ENCODE data around the gene TEAD1. TPM values are rescaled to one million over a fixed set of nuclear protein-coding genes. Genes with fewer than 3 reads are reported as not detected.

Gene TEAD1
- total RNA-seq, 2 donors from 2014 or later = 47.9 to 87.0 TPM

DNA sequence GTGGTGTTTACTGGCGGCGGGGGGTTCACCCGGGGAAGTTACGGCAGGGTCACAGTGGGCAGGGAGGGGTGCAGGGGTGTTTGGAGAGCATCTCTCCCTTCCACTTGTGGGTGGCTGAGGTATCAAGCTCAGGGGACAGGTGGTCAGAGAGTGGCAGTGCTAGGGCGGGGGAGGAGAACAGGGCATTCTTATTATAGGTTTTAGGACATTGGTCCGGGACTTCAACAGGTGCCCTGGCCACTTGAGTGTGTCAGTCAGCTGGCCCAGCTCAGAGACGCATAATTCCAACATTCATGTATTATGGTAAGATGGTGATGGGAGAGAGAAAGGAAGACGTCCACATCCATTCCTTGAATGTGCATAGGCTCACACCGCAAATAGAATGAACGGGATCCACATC lies 101.7 kb downstream of the TEAD1 start:
- H3K9me3 ChIP-seq = no peaks in the 10 kb centered on the region
- no peak overlapping the region for H3K4me3 ChIP-seq
- 92% methylated on average over 10 of the region's 10 CpGs for WGBS
- intact Hi-C loops (cut with DNase I) = no loop called here
- TF ChIP-seq POLR2AphosphoS5 (IDR thresholded peaks at IDR 0.05) (no peak), POLR2A (IDR thresholded peaks at IDR 0.05) (no peak)
- TF ChIP-seq, protein P1, sequence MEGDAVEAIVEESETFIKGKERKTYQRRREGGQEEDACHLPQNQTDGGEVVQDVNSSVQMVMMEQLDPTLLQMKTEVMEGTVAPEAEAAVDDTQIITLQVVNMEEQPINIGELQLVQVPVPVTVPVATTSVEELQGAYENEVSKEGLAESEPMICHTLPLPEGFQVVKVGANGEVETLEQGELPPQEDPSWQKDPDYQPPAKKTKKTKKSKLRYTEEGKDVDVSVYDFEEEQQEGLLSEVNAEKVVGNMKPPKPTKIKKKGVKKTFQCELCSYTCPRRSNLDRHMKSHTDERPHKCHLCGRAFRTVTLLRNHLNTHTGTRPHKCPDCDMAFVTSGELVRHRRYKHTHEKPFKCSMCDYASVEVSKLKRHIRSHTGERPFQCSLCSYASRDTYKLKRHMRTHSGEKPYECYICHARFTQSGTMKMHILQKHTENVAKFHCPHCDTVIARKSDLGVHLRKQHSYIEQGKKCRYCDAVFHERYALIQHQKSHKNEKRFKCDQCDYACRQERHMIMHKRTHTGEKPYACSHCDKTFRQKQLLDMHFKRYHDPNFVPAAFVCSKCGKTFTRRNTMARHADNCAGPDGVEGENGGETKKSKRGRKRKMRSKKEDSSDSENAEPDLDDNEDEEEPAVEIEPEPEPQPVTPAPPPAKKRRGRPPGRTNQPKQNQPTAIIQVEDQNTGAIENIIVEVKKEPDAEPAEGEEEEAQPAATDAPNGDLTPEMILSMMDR (IDR thresholded peaks at IDR 0.05) = no peak
- no peak for DNase-seq (ENCODE audit: low spot score)
- H3K27ac ChIP-seq = no peak overlapping the region
- H3K4me1 ChIP-seq (replicated peaks) = peaks cover 4% of the 10 kb centered on the region
- no peaks in the 10 kb centered on the region for H3K36me3 ChIP-seq
- no peaks in the 10 kb centered on the region for H3K27me3 ChIP-seq (replicated peaks; ENCODE audit: insufficient read depth)

DNA sequence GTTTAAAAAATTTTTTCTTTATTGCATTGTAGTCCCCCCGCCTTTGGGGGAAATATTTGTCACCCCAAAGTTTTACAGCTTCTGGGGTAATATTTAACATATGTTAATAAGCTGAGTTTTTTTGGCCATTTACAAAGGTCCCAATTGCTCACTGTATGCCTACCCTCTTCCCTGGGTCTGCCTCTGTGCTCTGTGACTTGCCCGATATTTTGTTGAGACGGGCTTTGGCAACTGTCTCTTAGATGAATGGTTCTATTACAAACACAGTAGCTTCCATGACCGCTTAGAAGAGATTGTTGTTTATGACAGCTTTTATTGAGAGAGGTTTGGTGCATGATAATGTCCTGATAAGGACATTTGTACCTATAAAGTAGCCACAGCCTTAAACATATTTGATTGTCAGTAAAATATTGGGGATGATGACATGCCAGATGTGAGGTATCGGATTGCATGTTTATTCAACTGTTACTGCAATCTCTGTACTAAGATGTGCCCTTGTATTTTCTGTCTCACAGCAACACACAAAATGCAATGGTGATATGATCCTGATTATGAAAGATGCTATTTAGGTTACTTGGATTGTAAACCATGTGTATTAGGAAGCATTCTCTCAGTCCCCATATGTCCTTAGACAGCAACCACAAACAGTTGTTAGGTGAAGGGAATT lies 103.1 kb downstream of the TEAD1 start:
- no peak for DNase-seq (ENCODE audit: low spot score)
- intact Hi-C loops (cut with DNase I) = no loop called here
- Histone ChIP-seq H3K36me3 (no peaks in the 10 kb centered on the region), H3K27ac (no peak overlapping the region), H3K4me1 (replicated peaks) (peaks cover 4% of the 10 kb centered on the region), H3K4me3 (no peak overlapping the region), H3K9me3 (no peaks in the 10 kb centered on the region), H3K27me3 (replicated peaks; ENCODE audit: insufficient read depth) (no peaks in the 10 kb centered on the region)
- 43% methylated on average over 5 of the region's 5 CpGs for WGBS
- TF ChIP-seq POLR2AphosphoS5 (IDR thresholded peaks at IDR 0.05) = peak; percentile 39
- TF ChIP-seq, protein P1 (IDR thresholded peaks at IDR 0.05) = no peak

DNA sequence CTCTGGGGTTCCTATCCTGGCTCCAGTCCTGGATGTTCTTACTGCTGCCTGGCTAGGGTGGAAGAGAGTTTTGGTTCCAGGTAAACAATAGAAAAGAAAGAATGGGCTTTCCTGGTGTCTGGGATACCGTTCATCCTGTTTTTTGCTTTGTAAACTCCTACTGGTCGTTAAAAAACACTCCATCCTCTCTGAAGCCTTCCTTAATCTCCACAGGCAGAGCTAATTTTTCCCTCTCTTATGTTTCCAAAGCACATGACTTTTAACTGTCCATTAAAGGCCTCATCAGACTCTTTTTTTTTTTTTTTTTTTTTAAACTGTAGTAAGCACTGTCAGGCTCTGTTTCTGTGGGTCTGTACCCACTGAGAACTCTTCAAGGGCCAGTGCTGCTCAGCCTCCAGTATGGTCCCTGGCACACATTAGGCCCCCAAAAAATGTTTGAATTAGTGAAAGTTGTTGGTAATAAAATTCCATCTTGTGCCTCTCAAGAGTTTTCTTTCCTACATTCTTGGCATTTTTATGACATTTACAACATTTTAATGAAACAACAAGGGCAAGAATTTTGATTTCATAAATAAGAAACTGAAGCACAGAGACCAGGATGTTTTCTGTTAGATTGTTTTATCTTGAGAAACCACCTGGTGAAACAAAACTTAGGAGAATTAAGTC lies 104.2 kb downstream of the TEAD1 start:
- peaks cover 4% of the 10 kb centered on the region for H3K4me1 ChIP-seq (replicated peaks)
- H3K27me3 ChIP-seq (replicated peaks; ENCODE audit: insufficient read depth) = no peaks in the 10 kb centered on the region
- 24% methylated on average over 2 of the region's 2 CpGs for WGBS
- no peak overlapping the region for H3K27ac ChIP-seq
- intact Hi-C loops (cut with DNase I) = no loop called here
- no peak overlapping the region for H3K4me3 ChIP-seq
- H3K9me3 ChIP-seq = no peaks in the 10 kb centered on the region
- TF ChIP-seq POLR2AphosphoS5 (IDR thresholded peaks at IDR 0.05) (no peak), POLR2A (IDR thresholded peaks at IDR 0.05) (no peak)
- TF ChIP-seq, protein P1 (IDR thresholded peaks at IDR 0.05) = no peak
- H3K36me3 ChIP-seq = no peaks in the 10 kb centered on the region
- no peak for DNase-seq (ENCODE audit: low spot score)

DNA sequence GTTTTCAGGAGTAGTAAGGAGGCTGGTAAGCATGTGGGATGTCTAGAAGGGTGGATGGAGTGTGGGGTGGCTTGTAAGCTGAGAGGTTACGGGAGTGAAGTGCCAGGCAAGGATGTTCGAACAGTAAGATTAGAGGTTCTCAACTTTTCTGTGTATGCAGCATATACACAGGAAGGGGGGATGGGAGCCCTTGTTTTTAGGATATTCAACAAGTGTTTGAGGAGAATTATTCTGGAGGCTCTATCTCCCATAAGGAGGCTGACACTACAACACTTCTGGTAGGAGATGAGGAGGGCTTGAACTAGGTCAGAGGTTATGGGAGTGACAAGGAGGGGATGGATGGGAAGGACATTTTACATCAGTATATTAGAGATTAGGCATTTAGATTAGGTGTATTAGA lies 109.5 kb downstream of the TEAD1 start:
- no peaks in the 10 kb centered on the region for H3K9me3 ChIP-seq
- intact Hi-C loops (cut with DNase I) = no loop called here
- no peak overlapping the region for H3K4me3 ChIP-seq
- H3K4me1 ChIP-seq (replicated peaks) = no peaks in the 10 kb centered on the region
- no peaks in the 10 kb centered on the region for H3K27me3 ChIP-seq (replicated peaks; ENCODE audit: insufficient read depth)
- TF ChIP-seq POLR2A (IDR thresholded peaks at IDR 0.05) = no peak
- no peak for TF ChIP-seq POLR2AphosphoS5 (IDR thresholded peaks at IDR 0.05)
- TF ChIP-seq, protein P1 (IDR thresholded peaks at IDR 0.05) = no peak
- WGBS = 88% methylated on average over 2 of the region's 2 CpGs
- H3K36me3 ChIP-seq = no peaks in the 10 kb centered on the region
- no peak overlapping the region for H3K27ac ChIP-seq
- DNase-seq (ENCODE audit: low spot score) = no peak

DNA sequence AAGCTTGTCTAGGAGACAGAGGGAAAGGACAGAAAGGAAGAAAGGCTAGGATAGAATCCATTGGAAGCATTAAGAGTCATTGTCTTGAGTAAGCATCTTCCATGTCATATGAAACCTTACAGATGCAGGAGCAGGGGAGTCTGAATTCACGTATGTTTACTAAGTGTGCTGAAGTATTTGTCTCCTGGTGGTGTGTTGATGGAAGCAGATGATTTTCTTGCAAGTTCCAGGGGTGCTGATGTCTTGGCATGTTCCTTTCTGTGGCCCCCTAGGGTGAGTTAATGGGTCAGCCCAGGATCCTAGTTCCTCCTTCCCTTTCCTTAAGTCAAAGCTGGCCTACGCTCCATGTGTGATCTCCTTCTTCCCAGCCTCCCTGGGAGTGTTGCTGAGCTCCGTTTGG lies 110.2 kb downstream of the TEAD1 start:
- 18% methylated on average over 3 of the region's 3 CpGs for WGBS
- no peak overlapping the region for H3K27ac ChIP-seq
- intact Hi-C loops (cut with DNase I) = no loop called here
- H3K4me3 ChIP-seq = no peak overlapping the region
- no peak for DNase-seq (ENCODE audit: low spot score)
- no peaks in the 10 kb centered on the region for H3K9me3 ChIP-seq
- H3K27me3 ChIP-seq (replicated peaks; ENCODE audit: insufficient read depth) = no peaks in the 10 kb centered on the region
- no peaks in the 10 kb centered on the region for H3K4me1 ChIP-seq (replicated peaks)
- H3K36me3 ChIP-seq = no peaks in the 10 kb centered on the region
- TF ChIP-seq, protein P1 (IDR thresholded peaks at IDR 0.05) = no peak
- no peak for TF ChIP-seq POLR2AphosphoS5 (IDR thresholded peaks at IDR 0.05)
- TF ChIP-seq POLR2A (IDR thresholded peaks at IDR 0.05) = no peak
